ENCODE measurements around the gene UFSP1. TPM values are rescaled to one million over a fixed set of nuclear protein-coding genes. Genes with fewer than 3 reads are reported as not detected.

Gene UFSP1
- total RNA-seq, 2 donors from 2014 or later = 2.1 to 4.4 TPM

GRCh38 chr7:100880645-100881044 is 8.9 kb downstream of the UFSP1 start:
- Histone ChIP-seq H3K27me3 (no peaks in the 10 kb centered on the region), H3K9ac (ENCODE audit: low read depth in 2 of 2, low read length in 2 of 2) (no peak overlapping the region), H3K4me3 (no peak overlapping the region), H3K27ac (no peak overlapping the region), H3K9me3 (no peaks in the 10 kb centered on the region), H3K36me3 (peaks cover 18% of the 10 kb centered on the region), H3K4me1 (peaks cover 12% of the 10 kb centered on the region)
- intact Hi-C loops (cut with DNase I) = no loop called here
- no peak for DNase-seq
- TF ChIP-seq CTCF (IDR thresholded peaks at IDR 0.05) = no peak

GRCh38 chr7:100879685-100880261 is 9.7 kb downstream of the UFSP1 start:
- H3K27me3 ChIP-seq = no peaks in the 10 kb centered on the region
- intact Hi-C loops (cut with DNase I) = no loop called here
- no peak overlapping the region for H3K27ac ChIP-seq
- H3K9ac ChIP-seq (ENCODE audit: low read depth in 2 of 2, low read length in 2 of 2) = no peak overlapping the region
- peaks cover 12% of the 10 kb centered on the region for H3K4me1 ChIP-seq
- H3K36me3 ChIP-seq = peaks cover 18% of the 10 kb centered on the region
- DNase-seq = no peak
- TF ChIP-seq CTCF (IDR thresholded peaks at IDR 0.05) = no peak
- no peaks in the 10 kb centered on the region for H3K9me3 ChIP-seq
- no peak overlapping the region for H3K4me3 ChIP-seq

- intact Hi-C loops (cut with DNase I) = no loop called here
- Histone ChIP-seq H3K9ac (ENCODE audit: low read depth in 2 of 2, low read length in 2 of 2) (no peak overlapping the region), H3K27me3 (no peaks in the 10 kb centered on the region), H3K9me3 (no peaks in the 10 kb centered on the region), H3K27ac (no peak overlapping the region), H3K36me3 (peaks cover 18% of the 10 kb centered on the region), H3K4me1 (peaks cover 17% of the 10 kb centered on the region), H3K4me3 (no peak overlapping the region)
- no peak for TF ChIP-seq CTCF (IDR thresholded peaks at IDR 0.05)
- DNase-seq = no peak
These were observed 10.8 kb downstream of the UFSP1 start for GRCh38 chr7:100878685-100879084.

- H3K9me3 ChIP-seq = no peaks in the 10 kb centered on the region
- H3K9ac ChIP-seq (ENCODE audit: low read depth in 2 of 2, low read length in 2 of 2) = no peak overlapping the region
- no peak overlapping the region for H3K27ac ChIP-seq
- intact Hi-C loops (cut with DNase I) = no loop called here
- no peak for TF ChIP-seq CTCF (IDR thresholded peaks at IDR 0.05)
- H3K36me3 ChIP-seq = peaks cover 18% of the 10 kb centered on the region
- H3K4me1 ChIP-seq = peaks cover 17% of the 10 kb centered on the region
- no peaks in the 10 kb centered on the region for H3K27me3 ChIP-seq
- H3K4me3 ChIP-seq = no peak overlapping the region
- no peak for DNase-seq
These were observed 11.5 kb downstream of the UFSP1 start for GRCh38 chr7:100878013-100878412.

GRCh38 chr7:100875356-100875751 is 14.2 kb downstream of the UFSP1 start:
- H3K9me3 ChIP-seq = no peaks in the 10 kb centered on the region
- peak overlapping the region; percentile 92 for H3K27ac ChIP-seq
- H3K9ac ChIP-seq (ENCODE audit: low read depth in 2 of 2, low read length in 2 of 2) = peak overlapping the region; percentile 71 to 94
- intact Hi-C loops (cut with DNase I) = no loop called here
- TF ChIP-seq CTCF (IDR thresholded peaks at IDR 0.05) = no peak
- DNase-seq = no peak
- H3K27me3 ChIP-seq = no peaks in the 10 kb centered on the region
- H3K36me3 ChIP-seq = no peaks in the 10 kb centered on the region
- peaks cover 17% of the 10 kb centered on the region for H3K4me1 ChIP-seq
- H3K4me3 ChIP-seq = peak overlapping the region; percentile 66
